ENCODE measurements around the gene MRPS5.

Gene MRPS5

DNA sequence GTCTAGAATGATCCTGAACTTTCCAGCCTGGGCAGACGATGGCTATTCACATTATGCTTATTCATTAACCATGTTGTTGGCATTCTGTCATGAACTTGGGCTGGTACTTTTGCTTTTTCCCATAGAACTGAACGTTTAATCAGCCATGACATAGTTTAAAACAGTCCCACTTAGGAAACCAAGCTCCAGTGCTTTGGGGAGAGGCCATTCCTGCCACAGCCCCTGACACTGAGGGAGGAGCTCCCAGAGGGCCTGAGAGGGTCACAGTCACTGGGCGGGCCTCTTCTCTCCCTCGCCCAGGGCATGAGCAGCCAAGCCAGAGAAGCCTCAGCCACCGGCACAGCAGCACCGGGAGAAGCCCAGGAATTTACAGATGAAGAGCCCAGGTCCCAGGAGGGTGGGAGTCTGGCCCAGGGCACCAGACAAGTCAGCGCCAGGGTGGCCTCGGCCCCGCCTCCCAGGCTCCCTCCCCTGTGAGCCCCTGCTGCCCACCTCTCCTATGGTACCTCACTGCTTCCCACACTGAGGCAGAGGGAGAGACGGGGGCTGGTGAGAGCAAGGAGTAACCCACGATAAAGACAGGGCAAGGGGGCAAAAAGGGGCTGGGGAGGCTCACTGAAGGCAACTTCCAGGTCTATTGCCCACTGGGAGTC, 62.5 kb downstream of the MRPS5 start:
- DNase-seq = no peak

- no peak for DNase-seq
Observed at GRCh38 chr2:95058466-95058988, 63.1 kb downstream of the MRPS5 start.

- DNase-seq = no peak
Observed at GRCh38 chr2:95057535-95058370, 63.9 kb downstream of the MRPS5 start.

- DNase-seq = no peak
Observed at GRCh38 chr2:95056461-95057459, 64.8 kb downstream of the MRPS5 start.

DNA sequence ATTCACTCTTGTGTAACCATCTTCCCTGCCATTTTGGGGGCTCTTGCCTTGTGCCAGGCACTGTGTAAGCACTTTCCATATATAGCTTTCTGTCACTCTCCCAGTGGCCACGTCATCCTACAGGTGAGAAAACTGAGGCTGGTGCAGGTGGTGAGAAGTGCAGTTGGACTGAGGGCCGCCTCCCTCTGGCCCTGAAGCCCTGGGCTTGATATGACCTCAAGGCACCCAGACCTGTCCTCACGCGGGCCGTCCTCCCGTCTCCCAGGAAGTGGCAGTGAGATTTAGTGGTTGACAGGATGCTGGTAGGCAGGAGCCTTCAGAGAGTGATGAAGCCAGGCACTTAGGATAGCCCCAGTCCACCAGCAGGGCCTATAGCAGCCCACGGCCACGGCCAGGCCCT, 65.6 kb downstream of the MRPS5 start:
- DNase-seq = no peak

DNA sequence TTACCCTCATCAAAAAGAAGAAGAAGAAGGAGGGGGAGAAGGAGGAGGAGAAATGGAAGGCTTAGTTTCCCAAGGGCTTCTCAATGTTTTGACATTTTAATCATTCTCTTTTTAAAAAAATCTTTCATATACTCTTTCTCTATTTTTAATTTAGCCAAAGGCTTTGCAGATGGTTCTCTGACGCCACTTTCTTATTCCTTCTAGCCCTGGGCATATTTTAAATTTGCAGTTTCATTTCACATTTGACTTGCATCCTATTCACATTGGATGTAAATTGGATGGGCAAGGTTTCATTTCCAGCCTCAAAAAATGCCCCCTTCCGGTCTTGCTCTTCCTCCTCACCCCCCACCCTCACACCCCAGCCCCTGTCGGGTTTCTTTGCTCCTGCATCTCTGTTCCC, 66.3 kb downstream of the MRPS5 start:
- DNase-seq = no peak

- DNase-seq = no peak
Observed at GRCh38 chr2:95054016-95054415, 67.6 kb downstream of the MRPS5 start.

DNA sequence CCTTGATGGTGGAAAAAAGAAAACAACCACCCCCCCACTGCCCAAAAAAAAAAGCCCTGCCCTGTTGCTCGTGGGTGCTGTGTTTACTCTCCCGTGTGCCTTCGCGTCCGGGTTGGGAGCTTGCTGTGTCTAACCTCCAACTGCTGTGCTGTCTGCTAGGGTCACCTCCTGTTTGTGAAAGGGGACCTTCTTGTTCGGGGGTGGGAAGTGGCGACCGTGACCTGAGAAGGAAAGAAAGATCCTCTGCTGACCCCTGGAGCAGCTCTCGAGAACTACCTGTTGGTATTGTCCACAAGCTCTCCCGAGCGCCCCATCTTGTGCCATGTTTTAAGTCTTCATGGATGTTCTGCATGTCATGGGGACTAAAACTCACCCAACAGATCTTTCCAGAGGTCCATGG, 68.1 kb downstream of the MRPS5 start:
- no peak for DNase-seq

DNA sequence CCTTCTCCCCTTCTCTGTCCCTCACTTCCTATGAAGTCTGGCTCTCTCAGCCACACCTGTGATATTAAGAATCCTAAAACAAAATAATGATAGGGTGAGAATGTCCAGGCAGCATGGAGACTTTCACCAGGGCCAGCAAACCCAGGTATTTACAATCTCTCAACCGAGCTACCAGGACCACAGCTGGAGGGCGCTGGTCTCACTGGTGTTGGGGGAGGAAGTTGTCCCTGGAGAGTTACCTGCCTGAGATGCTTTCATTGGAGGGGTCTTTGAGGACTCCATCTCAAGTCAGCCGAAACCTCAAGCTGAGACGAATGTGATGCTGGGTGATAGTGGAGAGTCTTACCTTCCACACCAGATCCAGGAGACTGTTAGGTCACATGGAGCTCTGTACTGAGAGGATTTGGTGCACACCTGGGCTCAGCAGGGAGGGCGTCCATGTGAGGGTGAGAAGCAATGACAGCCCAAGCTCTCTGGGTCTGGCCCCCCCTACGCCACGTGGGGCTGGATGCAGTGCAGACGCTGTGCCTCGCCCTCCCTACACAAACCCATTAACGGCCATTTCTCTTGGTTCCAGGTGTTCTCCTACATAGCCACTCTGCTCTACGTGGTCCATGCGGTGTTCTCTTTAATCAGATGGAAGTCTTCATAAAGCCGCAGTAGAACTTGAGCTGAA, 68.7 kb downstream of the MRPS5 start:
- no peak for DNase-seq

GRCh38 chr2:95052307-95052706, 69.3 kb downstream of the MRPS5 start:
- no peak for DNase-seq

DNA sequence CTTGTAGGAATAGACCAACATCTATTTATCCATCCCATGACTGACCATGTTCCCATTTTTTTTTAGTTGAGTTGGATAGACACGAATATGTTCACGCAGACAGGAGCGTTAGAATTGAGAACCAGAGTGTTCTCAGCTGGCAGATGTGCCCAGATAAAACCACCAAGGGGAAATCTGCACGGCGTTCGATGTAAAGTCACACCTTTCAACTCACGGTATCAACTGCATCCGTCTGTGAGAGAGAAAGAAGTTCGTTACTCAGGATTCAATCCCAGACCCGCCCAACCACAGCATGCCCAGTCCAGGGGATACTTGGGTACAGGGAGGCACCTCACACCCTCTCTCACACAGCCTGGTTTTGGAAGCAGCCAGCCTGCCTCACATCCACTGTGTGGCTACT, 70.0 kb downstream of the MRPS5 start:
- DNase-seq = no peak

DNA sequence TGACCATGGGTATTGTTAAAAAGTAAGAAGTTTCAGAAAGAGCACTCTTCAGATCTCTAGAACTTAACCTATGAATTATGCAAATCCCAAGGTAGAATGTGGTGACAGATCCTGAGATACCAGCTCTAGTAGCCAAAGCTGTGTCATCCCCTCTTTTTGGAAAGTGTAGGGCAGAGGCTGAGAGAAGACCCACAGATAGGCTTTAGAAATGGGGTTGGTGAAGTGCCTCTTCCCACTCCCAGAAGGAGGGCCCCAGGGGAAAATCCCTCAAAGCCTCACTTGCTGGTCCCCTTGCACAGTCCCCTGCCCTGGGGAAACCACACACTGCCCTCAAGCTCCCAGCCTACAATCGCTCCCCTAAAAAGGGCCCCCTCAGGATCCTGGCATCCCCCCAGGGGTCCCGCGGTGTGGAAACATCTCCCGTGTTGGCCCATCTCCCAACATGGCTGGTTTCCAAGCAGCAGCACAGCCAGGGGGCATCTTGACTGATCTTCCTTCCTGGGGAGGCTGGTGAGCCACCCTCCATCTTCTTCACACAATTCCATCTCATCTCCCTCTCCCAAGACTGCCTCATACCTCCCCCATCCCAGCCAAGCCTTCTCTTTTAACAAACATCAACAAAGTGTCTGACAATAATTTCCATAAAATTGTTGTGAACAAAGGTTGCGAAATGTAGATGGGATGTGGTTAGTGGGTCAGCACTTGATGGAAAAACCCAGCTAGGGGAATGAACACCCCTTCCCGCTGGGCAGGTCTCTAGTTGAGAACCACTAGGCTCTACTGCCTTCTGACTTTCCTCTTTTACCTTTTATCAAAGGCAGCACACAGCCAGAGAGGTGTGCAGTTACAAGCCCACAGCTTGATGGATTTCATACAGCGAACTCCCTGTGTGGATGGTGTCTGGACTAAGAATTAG, 71.0 kb downstream of the MRPS5 start:
- no peak for DNase-seq

DNA sequence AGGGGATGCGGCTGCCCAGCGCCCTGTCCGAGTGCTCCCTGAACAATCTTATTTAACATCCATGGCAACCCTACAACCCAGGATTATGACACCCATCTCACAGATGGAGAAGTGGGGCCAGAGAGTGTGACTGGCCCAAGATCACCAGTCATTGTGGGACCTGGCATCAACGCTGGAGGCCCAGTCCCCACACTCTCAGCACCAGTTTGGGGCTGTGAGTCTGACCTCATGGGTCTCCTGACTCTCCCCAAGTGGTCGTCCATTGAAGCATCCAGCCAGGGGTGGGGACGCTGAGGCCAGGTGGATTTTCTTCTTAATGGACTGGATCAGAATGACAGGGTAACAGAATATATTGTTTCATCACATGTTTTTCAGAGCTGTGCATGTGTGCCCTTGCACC, 71.6 kb downstream of the MRPS5 start:
- no peak for DNase-seq

DNA sequence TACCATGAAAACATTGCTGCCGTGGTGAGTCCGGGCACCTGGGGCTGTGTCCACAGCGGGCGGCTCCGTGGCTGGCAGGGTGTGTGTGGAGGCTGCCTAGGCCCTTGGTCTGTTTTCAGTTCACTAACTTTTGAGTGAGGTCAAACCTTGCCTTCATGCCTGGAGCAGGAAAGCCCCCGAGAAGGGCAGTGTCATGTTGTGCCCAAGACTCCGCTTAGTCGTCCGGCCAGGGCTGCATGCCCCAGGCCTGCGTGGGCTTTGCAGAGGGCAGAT, 72.0 kb downstream of the MRPS5 start:
- no peak for DNase-seq

DNA sequence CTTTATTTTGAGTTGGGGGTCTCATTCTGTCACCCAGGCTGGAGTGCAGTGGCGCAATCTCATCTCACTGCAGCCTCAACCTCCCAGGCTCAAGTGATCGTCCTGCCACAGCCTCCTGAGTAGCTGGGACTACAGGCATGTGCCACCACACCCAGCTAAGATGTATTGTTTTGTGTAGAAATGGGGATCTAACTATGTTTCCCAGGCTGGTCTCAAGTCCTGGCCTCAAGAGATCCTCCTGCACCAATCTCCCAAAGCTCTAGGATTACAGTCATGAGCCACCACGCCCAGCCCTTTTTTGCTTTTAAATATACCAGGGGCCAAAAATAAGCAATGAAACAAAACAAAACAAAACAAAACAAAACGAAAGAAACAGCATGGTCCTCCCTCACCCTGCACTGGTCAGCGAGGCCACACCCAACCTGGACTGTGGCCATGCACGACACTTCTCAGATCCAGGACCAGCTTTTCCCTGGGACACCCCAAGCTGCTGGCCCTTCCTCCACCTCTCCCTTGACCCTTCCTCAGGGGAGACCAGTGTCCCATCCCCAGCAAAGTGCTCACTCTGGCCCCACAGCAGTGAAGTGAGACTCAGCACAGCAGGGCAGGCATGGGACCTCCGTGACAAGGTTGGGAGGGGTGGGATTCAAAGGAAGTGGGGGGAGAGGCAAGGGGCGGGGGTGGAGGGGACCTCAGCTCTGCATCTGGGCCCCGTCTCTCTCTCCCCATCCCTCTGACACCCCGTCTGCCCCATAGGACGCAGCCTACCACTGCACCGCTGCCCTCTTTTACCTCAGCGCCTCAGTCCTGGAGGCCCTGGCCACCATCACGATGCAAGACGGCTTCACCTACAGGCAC, 72.6 kb downstream of the MRPS5 start:
- DNase-seq = no peak

DNA sequence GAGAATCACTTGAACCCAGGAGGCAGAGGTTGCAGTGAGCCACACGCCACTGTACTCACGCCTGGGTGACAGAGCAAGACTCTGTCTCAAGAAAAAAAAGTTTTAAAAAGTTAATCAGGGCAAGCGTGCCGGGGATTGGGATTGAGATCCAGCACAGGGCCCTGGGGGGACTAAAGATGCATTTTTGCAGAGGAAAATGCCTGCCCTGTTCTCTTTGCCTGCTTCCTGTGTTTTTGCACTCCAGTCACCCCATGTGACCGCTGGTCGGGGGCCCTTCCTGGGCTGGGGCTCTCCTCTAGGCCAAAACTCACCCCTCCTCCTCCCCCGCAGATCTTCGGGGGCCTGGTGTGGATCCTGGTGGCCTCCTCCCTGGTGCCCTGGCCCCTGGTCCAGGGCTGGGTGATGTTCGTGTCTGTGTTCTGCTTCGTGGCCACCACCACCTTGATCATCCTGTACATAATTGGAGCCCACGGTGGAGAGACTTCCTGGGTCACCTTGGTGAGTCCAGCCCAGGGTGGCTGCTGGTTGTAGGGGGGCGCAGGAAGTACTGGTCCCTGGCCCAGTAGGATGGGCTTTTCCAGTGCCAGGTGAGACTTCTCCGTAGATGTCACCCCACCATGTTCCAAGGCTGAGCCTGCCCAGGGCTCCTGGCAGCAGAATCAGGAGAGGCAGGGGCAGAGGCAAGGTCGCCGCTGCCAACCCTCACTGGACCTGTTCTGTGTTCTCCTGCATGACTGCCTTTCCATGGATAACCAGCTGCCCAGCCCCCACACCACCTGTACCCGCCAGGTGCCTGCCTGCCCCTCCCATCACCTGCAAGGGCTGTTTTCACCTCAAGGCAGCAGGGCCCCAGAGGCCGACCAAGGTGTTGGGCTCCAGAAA, 73.7 kb downstream of the MRPS5 start:
- no peak for DNase-seq

DNA sequence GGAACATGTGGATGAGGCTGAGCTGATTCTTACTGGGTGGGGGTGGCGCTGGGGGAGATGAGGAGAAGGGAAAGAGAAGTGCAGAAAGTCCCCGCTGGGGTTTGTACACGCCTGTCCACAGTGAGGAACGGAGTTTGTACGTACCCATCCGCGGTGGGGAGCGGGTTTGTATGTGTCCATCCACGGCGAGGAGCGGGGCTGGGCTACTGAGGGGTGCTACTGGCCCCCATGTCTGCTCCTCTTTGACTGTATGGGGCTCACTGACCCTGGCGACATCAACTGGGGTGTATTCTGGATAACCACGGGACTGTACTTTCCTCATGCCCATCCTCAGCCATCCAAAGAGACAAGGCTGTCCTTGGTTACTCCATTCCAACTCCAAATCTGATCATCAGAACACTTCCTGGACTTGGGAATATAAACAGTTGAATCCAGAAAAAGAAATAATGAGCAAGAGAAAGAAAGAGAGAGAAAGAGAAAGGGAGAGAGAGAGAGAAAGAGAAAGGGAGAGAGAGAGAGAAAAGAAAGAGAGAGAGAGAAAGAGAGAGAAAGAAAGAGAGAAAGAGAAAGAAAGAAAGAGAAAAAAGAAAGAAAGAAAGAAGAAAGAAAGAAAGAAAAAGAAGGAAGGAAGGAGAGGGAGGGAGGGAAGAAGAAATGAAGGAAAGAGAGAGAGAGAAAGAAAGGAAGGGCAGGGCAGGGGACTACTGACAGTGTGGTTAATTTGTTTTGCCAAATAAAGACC, 75.1 kb downstream of the MRPS5 start:
- DNase-seq = no peak

DNA sequence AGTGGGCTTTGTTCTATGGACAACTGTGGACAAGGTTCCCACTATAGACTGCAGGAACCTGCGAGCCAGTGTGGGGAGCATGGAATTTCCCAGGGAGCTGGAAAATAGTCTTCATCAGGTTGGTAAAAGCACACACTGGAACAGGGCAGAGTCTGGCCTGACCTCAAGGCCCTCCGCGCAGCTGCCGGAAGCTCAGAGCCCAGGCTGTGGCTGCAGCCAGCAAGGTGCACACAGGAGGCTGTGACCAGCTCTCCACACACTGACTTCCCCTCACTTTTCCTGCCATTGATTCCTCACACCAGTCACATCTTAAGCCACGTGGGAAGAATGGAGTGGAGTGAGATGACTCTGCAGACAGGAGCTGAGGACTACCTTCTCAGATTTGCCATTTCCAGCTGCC, 77.0 kb downstream of the MRPS5 start:
- DNase-seq = no peak

All from activated CD4-positive, alpha-beta T cell treated with anti-CD3 and anti-CD28 coated beads for 1 hour (primary cell).